Suppressor macrophage treated with lipopolysaccharide for 1 hour (primary cell): ENCODE data around the gene HRAS.
A peak's percentile ranks its signal among the peaks of the same experiment; 100 is the strongest.

Experiments used
- DNase-seq, 3 donors: peaks; one replicate each; pipeline ENCODE4 v3.0.0-alpha.2; 2020 to 2022

Gene HRAS

DNA sequence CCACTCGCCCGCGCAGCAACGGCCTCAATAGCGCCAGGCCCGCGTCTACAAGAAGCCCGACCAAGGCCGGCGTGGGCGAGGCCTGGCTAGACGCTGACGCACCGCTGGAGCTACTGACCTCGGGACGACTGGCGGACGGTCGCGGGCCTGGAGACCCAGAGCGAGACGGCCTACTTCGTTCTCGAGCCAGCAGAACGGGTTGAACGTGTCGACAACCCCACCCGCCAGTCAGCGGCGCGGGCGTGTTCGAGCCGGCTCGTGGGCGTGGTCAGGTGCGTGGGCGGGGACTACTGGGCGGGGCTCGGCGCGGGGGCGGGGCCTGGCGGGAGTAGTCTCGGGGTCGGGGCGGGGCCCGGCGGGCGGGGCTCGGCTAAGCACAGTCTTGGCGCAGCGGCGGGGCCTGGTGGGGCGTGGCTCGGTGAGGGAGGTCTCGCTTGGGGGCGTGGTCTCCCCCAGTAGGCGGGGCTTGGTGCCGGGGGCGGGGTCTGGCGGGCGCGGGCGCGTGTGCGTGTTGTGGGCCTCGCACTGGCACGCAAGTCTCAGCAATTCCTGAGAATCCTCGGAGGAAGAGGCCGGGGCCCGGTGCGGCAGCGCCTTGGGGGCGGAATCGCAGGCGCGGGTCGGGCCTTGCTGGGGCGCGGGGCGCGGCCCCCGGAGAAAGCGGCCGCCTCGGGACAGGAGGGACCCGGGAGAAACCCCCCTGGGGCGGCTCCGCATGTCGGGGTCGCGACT is 28.2 kb downstream of the HRAS start, which contains the start of gene RNH1:
Gene RNH1, minus strand, starts transcription at position 248 of the 732 bp plus-strand sequence. CDS start 5,080 bp downstream, outside the sequence.
- peak; percentile 98 to 100 (median 100) for DNase-seq

- peak; percentile 99 for DNase-seq
Measured at GRCh38 chr11:506238-506994, 29.0 kb downstream of the HRAS start.

DNA sequence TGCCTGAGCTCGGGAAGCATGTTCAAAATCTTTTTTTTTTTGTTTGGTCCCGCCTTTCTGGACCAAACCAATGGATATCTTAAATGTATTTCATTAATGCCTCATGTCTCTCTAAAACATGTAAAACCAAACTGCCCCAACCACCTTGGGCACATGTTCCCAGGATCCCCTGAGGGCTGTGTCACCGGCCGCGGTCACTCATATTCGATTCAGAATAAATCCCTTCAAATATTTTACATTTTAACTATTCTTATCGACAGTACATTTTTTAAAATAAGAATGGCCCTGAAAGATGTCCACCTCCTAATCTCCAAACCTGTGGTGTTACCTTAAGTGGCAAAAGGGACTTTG is 30.4 kb downstream of the HRAS start:
- no peak for DNase-seq

DNA sequence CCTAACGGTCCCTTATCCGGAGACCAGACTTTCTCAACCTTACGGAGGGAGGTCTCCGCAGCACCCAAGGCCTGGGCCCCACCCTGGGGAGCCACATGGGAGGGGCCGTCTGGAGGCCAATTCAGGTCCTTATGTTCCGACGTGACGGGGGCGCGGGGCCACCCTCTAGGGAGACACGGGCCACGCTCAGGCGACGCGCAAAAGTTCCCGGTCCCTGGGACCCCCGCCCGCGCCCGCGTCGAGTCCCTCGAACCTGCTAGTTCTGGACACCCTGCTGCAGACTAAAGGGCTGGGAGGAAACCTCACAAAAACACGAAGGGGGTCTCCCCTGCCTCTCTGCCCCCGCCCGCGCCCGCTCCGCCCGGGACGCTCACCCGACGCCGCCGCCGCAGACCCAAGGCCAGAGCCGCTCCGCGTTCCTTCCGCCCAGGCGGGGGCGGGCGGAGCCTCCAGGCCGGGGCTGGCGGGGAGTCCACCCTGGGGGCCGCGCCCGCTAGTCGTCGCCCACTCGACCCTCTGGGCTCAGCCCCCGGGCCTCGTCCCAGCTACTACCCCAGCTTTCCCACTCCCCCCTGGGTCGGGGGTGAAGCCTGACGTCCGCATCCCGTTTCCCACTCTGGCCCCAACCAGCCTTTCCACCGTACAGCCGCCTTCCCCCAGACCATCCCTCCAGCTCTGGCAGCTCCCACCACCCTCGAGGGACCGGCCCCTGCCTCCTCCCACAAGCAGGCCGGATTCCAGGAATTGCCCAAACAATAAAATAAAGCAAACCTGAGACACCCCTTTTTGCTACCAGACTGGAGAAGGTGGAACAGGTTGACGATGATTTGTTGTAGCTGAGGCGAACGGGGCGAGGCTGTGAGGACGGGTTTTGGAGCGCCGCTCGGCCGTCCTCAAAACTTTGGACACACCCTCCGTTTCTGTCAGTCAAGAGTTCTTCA is 31.1 kb downstream of the HRAS start:
- DNase-seq = peak; percentile 54 to 84 (median 65)

- peak; percentile 91 to 94 (median 93) for DNase-seq
Measured at GRCh38 chr11:503179-503981, 32.0 kb downstream of the HRAS start.

GRCh38 chr11:502288-503178 is 32.8 kb downstream of the HRAS start:
- peak in 1 of 3 donors; percentile 21 for DNase-seq

GRCh38 chr11:501683-502287 is 33.6 kb downstream of the HRAS start:
- no peak for DNase-seq

DNA sequence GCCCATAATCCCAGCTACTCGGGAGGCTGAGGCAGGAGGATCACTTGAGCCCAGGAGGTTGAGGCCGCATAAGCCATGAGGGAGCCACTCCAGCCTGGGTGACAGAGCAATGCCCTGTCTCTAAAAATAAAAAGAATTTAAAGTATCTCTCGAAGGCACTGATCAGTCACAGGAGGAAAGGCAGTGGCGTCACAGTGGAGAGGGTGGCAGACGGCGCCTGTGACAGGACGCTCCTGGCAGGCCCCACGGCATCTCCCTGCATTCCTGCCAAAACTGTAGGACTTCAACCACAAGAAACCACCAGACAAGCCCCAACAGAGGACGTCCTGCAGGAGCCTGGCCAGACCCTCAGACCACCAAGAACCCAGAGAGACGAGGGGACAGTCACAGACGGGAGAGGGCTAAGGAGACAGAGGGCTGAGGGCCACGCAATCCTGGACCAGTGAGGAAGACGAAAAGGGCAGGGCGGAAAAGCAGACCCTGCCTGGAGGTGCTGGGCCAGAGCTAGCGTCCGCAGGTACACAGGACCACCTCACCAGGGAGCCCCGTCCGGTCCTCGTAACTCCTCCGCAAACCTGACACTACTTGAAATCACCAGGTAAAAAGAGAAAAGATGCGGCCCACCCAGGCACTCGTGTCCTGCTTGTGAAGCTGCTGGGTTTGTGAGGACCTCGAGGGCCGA is 34.2 kb downstream of the HRAS start:
- DNase-seq = no peak

DNA sequence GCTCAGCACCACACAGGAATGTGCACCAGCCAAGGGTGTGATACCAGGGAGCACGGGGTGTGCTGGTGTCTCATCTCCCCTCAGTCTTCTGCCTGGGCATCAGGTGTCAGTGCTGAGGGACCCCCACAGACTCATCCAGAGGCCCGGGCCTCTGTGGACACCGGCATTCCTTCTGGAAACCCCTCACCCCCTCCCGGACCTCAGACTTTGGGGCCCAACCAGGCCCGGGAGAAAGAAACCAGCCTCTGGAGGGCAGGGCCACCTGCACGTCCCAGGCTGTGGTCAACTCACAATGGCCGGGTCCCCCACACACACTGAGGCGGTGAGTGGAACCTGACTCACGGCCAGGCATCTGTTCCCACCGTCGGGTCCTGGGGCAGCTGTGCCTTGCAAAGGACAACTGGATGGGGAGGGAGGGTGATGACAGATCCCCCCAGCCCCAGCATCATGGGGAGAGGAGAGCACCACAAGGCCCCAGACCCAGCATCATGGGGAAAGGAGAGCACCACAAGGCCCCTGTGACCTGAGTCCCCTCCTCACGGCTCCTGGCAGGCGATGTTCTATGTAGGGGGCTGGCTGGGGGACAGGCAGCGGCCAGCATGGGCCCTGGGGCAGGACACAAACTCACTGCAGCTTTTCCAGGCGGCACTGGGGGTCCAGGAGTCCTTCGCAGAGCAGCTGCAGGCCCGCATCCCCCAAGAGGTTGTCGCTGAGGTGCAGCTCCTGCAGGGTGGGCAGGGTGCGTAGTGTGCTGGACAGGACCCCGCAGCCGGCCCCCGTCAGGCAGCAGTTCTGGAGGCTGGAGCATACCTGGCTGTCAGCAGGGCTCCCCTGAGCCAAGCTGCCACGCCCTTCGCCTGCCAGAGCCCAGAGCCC is 35.9 kb downstream of the HRAS start:
- DNase-seq = no peak

GRCh38 chr11:498297-499181 is 36.8 kb downstream of the HRAS start:
- DNase-seq = no peak

- DNase-seq = no peak
Measured at GRCh38 chr11:497565-498296, 37.6 kb downstream of the HRAS start.

- no peak for DNase-seq
Measured at GRCh38 chr11:496834-497564, 38.4 kb downstream of the HRAS start.

GRCh38 chr11:495537-495931 is 39.8 kb downstream of the HRAS start:
- peak in 1 of 3 donors; percentile 7 for DNase-seq

DNA sequence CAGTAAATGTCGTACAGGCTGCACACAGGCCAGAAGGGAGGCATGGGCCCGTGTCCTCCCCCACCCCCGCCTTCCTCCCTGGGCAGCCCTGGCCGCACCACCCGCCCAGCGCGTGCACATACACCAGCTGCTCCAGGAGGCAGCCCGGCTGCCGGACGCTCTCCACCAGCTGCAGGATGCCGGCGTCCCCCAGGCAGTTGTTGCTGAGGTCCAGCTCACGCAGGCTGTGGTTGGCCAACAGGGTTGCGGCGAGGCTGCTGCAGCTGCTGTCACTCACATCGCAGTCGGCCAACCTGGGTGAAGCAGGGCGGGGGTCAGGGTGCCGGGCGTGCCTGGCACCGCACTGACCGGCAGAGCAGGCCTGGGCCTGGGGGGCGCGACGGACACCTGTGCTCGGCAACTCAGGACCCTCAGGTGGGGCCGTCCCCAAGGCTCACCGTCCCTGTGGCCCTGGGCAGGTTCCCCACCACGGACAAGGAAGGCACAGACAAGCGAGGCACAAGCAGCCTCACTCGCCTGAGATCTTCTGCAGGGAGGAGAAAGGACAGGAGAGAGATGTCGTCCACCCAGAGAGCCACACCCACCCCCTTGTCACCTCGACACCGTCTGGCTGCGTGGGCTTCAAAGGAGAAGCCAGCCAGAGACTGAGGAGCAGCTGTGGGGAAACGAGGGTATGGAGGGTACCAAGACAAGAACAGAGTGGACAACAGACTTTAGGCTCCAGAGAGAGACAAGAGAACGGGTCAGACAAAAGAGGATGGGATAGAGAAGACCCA is 40.4 kb downstream of the HRAS start:
- no peak for DNase-seq

GRCh38 chr11:492427-493226 is 42.7 kb downstream of the HRAS start:
- no peak for DNase-seq
